Transverse colon (tissue), 3 donors: ENCODE measurements around the gene MED12L.

ENCODE experiments used
- POLR2A ChIP-seq: fragments of 450-650 bp; IDR thresholded peaks from one replicate; pipeline ENCODE4 v1.6.1; 2016; ENCODE audit warnings: antibody characterized with exemption, mild to moderate bottlenecking, moderate library complexity
- TF ChIP-seq, protein P1 (sequence below), 5 experiments: fragments of 200-600 bp in 3 of 5; fragments of 450-650 bp in 2 of 5; sonication (generic) in 3 of 5; IDR thresholded peaks; 1 replicate in 2 of 5; 2 replicates in 3 of 5; pipeline ENCODE4 v1.5.1; 2016 to 2017; ENCODE audit warnings: antibody characterized with exemption in 5 of 5, inconsistent platforms in 3 of 5, mild to moderate bottlenecking in 2 of 5, moderate library complexity in 1 of 5

DNA sequence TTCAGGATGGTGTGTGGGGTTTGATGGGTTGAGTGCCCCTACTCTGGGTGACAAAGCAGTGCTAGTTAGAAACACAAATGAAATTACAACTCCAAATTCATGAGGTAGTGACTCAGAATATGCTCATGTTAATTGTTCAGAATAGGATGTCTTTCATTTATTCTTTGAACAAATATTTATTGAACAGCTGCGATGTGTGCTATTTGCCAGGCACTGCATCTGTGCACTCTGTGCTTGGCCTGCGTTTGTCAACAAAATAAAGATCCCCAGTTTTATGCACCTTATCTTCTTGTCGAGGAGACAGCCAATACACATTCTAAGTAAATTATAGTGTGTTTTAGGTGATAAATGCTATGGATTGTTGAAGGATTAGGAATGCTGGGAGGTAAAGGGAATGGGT, 27.3 kb downstream of the MED12L start:
- TF ChIP-seq, protein P1, sequence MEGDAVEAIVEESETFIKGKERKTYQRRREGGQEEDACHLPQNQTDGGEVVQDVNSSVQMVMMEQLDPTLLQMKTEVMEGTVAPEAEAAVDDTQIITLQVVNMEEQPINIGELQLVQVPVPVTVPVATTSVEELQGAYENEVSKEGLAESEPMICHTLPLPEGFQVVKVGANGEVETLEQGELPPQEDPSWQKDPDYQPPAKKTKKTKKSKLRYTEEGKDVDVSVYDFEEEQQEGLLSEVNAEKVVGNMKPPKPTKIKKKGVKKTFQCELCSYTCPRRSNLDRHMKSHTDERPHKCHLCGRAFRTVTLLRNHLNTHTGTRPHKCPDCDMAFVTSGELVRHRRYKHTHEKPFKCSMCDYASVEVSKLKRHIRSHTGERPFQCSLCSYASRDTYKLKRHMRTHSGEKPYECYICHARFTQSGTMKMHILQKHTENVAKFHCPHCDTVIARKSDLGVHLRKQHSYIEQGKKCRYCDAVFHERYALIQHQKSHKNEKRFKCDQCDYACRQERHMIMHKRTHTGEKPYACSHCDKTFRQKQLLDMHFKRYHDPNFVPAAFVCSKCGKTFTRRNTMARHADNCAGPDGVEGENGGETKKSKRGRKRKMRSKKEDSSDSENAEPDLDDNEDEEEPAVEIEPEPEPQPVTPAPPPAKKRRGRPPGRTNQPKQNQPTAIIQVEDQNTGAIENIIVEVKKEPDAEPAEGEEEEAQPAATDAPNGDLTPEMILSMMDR (IDR thresholded peaks at IDR 0.05) = no peak
- no peak for TF ChIP-seq POLR2A
